WTC11 (cell line): ENCODE results near the gene SERP2. TPM values are rescaled to one million over a fixed set of nuclear protein-coding genes. Genes with fewer than 3 reads are reported as not detected.

Experiments
- ATAC-seq: fragments of 200-7000 bp; cut with Tn5 transposase; 2 replicates; pipeline ENCODE4 v1.10.0; 2021; ENCODE audit warnings: mild to moderate bottlenecking, moderate library complexity
- CTCF ChIA-PET: fragments of 300-600 bp; sonication (Branson Sonifier 250); formaldehyde crosslinking; loops from one replicate; lab custom pipeline; 2021; ENCODE audit warnings: antibody characterized with exemption; lab: Charles Lee
- POLR2A ChIA-PET: fragments of 350-600 bp; sonication (Branson Sonifier 250); formaldehyde crosslinking; loops from one replicate; lab custom pipeline; 2021; ENCODE audit warnings: antibody characterized with exemption; lab: Charles Lee
- DNase-seq: peaks from one replicate; pipeline ENCODE4 v3.0.0; 2021; ENCODE audit warnings: low spot score
- H3K27ac Mint-ChIP-seq: 2 replicates; pipeline ENCODE4 v1.8.0; 2021; ENCODE audit warnings: mixed read lengths
- H3K27me3 Mint-ChIP-seq: 2 replicates; pipeline ENCODE4 v1.8.0; 2021; ENCODE audit warnings: low read depth, mild to moderate bottlenecking, moderate library complexity, mixed read lengths
- H3K36me3 Mint-ChIP-seq: 2 replicates; pipeline ENCODE4 v1.8.0; 2021; ENCODE audit warnings: mixed read lengths
- H3K4me1 Mint-ChIP-seq: 2 replicates; pipeline ENCODE4 v1.8.0; 2022; ENCODE audit warnings: mixed read lengths
- H3K4me3 Mint-ChIP-seq: 2 replicates; pipeline ENCODE4 v1.8.0; 2021; ENCODE audit warnings: mild to moderate bottlenecking, moderate library complexity, mixed read lengths
- H3K9me3 Mint-ChIP-seq: 2 replicates; pipeline ENCODE4 v1.8.0; 2021; ENCODE audit warnings: mixed read lengths
- ATF1 ChIP-seq: sonication (generic); formaldehyde crosslinking; IDR thresholded peaks from 2 replicates; pipeline ENCODE4 v1.8.1; 2023; ENCODE audit warnings: mild to moderate bottlenecking, moderate library complexity, missing genetic modification reagents
- ATF3 ChIP-seq: sonication (generic); formaldehyde crosslinking; conservative IDR thresholded peaks from 2 replicates; pipeline ENCODE4 v1.8.1; 2022; ENCODE audit warnings: mild to moderate bottlenecking, missing genetic modification reagents
- CTCF ChIP-seq: fragments of 200-600 bp; IDR thresholded peaks from 2 replicates; pipeline ENCODE4 v1.8.0; 2022; ENCODE audit warnings: antibody characterized with exemption
- ESRRA ChIP-seq: sonication (generic); formaldehyde crosslinking; IDR thresholded peaks from 2 replicates; pipeline ENCODE4 v1.8.1; 2022; ENCODE audit warnings: mild to moderate bottlenecking, missing genetic modification reagents, borderline replicate concordance
- GTF2I ChIP-seq: fragments of 250-450 bp; sonication (Bioruptor Pico); conservative IDR thresholded peaks from 2 replicates; pipeline ENCODE4 v1.4.0; 2021; ENCODE audit warnings: mild to moderate bottlenecking
- HMGXB4 ChIP-seq: sonication (generic); formaldehyde crosslinking; IDR thresholded peaks from 2 replicates; pipeline ENCODE4 v1.8.1; 2023; ENCODE audit warnings: mild to moderate bottlenecking, moderate library complexity, missing genetic modification reagents
- IRF2 ChIP-seq: sonication (generic); formaldehyde crosslinking; IDR thresholded peaks from 2 replicates; pipeline ENCODE4 v1.8.0; 2022; ENCODE audit warnings: low read depth, missing genetic modification reagents, borderline replicate concordance
- JAZF1 ChIP-seq: fragments of 250-450 bp; sonication (Bioruptor Pico); IDR thresholded peaks from 2 replicates; pipeline ENCODE4 v1.9.0; 2021; ENCODE audit warnings: moderate library complexity, mild to moderate bottlenecking, inconsistent platforms
- JUN ChIP-seq: sonication (generic); formaldehyde crosslinking; IDR thresholded peaks from 2 replicates; pipeline ENCODE4 v1.8.0; 2023; ENCODE audit warnings: mild to moderate bottlenecking, missing genetic modification reagents
- NFE2L1 ChIP-seq: sonication (generic); formaldehyde crosslinking; IDR thresholded peaks from 2 replicates; pipeline ENCODE4 v1.8.1; 2023; ENCODE audit warnings: missing genetic modification reagents
- NR3C1 ChIP-seq: sonication (generic); formaldehyde crosslinking; conservative IDR thresholded peaks from 2 replicates; pipeline ENCODE4 v1.8.1; 2023; ENCODE audit warnings: low read depth, mild to moderate bottlenecking, missing genetic modification reagents
- TEAD4 ChIP-seq: sonication (generic); formaldehyde crosslinking; IDR thresholded peaks from 2 replicates; pipeline ENCODE4 v1.8.0; 2022; ENCODE audit warnings: mild to moderate bottlenecking, missing genetic modification reagents
- TP53 ChIP-seq: sonication (generic); formaldehyde crosslinking; IDR thresholded peaks from 2 replicates; pipeline ENCODE4 v1.8.1; 2023; ENCODE audit warnings: mild to moderate bottlenecking, missing genetic modification reagents
- ZNF138 ChIP-seq: sonication (generic); formaldehyde crosslinking; conservative IDR thresholded peaks from 2 replicates; pipeline ENCODE4 v1.8.1; 2022; ENCODE audit warnings: mild to moderate bottlenecking, moderate library complexity, missing genetic modification reagents
- ZNF423 ChIP-seq: fragments of 250-450 bp; sonication (Bioruptor Pico); IDR thresholded peaks from 2 replicates; pipeline ENCODE4 v2.1.2; 2022; ENCODE audit warnings: mild to moderate bottlenecking, moderate library complexity
- ZNF425 ChIP-seq: fragments of 250-450 bp; sonication (Bioruptor Pico); conservative IDR thresholded peaks from 2 replicates; pipeline ENCODE4 v1.9.0; 2021; ENCODE audit warnings: mild to moderate bottlenecking
- ZNF671 ChIP-seq: fragments of 250-450 bp; sonication (Bioruptor Pico); IDR thresholded peaks from 2 replicates; pipeline ENCODE4 v1.8.0; 2021; ENCODE audit warnings: mild to moderate bottlenecking
- total RNA-seq: library from RNA; stranded (reverse); gene quantifications from 3 replicates; pipeline ENCODE4 v1.2.3, GENCODE V29; 2021
- TF ChIP-seq, protein P1 (sequence below): sonication (generic); formaldehyde crosslinking; IDR thresholded peaks from 2 replicates; pipeline ENCODE4 v1.8.1; 2023; ENCODE audit warnings: mild to moderate bottlenecking, missing genetic modification reagents, borderline replicate concordance
- TF ChIP-seq, protein P2 (sequence below): sonication (generic); formaldehyde crosslinking; IDR thresholded peaks from 2 replicates; pipeline ENCODE4 v1.8.1; 2023; ENCODE audit warnings: mild to moderate bottlenecking, missing genetic modification reagents
- TF ChIP-seq, protein P3 (sequence below): fragments of 250-450 bp; sonication (Bioruptor Pico); IDR thresholded peaks from 2 replicates; pipeline ENCODE4 v1.9.0; 2021; ENCODE audit warnings: mild to moderate bottlenecking

Gene SERP2
- total RNA-seq, 1 experiment from 2014 or later, result 1.2 TPM

GRCh38 chr13:44425815-44426078 is 52.1 kb downstream of the SERP2 start:
- Mint-ChIP-seq H3K27ac (no peak overlapping the region), H3K27me3 (peaks cover 14% of the 10 kb centered on the region), H3K4me1 (peaks cover 14% of the 10 kb centered on the region), H3K4me3 (no peak overlapping the region), H3K9me3 (peaks cover 10% of the 10 kb centered on the region), H3K36me3 (peaks cover 3% of the 10 kb centered on the region; the same call in 1 of the 2 replicates)
- POLR2A ChIA-PET, result interaction anchor here (1.0 to 3.5 kb wide), 2 partner anchors 9 to 11 kb away, joined by 3 to 15 read pairs; no protein-coding TSS in a partner anchor
- TF ChIP-seq, protein P1, sequence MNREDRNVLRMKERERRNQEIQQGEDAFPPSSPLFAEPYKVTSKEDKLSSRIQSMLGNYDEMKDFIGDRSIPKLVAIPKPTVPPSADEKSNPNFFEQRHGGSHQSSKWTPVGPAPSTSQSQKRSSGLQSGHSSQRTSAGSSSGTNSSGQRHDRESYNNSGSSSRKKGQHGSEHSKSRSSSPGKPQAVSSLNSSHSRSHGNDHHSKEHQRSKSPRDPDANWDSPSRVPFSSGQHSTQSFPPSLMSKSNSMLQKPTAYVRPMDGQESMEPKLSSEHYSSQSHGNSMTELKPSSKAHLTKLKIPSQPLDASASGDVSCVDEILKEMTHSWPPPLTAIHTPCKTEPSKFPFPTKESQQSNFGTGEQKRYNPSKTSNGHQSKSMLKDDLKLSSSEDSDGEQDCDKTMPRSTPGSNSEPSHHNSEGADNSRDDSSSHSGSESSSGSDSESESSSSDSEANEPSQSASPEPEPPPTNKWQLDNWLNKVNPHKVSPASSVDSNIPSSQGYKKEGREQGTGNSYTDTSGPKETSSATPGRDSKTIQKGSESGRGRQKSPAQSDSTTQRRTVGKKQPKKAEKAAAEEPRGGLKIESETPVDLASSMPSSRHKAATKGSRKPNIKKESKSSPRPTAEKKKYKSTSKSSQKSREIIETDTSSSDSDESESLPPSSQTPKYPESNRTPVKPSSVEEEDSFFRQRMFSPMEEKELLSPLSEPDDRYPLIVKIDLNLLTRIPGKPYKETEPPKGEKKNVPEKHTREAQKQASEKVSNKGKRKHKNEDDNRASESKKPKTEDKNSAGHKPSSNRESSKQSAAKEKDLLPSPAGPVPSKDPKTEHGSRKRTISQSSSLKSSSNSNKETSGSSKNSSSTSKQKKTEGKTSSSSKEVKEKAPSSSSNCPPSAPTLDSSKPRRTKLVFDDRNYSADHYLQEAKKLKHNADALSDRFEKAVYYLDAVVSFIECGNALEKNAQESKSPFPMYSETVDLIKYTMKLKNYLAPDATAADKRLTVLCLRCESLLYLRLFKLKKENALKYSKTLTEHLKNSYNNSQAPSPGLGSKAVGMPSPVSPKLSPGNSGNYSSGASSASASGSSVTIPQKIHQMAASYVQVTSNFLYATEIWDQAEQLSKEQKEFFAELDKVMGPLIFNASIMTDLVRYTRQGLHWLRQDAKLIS (CRISPR knock-in tag), result no peak
- TF ChIP-seq IRF2 (no peak), CTCF (no peak), JUN (no peak), TEAD4 (no peak), NR3C1 (CRISPR knock-in tag) (no peak), TP53 (CRISPR knock-in tag) (no peak), GTF2I (no peak)
- TF ChIP-seq, protein P2, sequence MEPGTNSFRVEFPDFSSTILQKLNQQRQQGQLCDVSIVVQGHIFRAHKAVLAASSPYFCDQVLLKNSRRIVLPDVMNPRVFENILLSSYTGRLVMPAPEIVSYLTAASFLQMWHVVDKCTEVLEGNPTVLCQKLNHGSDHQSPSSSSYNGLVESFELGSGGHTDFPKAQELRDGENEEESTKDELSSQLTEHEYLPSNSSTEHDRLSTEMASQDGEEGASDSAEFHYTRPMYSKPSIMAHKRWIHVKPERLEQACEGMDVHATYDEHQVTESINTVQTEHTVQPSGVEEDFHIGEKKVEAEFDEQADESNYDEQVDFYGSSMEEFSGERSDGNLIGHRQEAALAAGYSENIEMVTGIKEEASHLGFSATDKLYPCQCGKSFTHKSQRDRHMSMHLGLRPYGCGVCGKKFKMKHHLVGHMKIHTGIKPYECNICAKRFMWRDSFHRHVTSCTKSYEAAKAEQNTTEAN (CRISPR knock-in tag), result no peak
- DNase-seq (no peak), ATAC-seq (no peak)
- CTCF ChIA-PET, result no interaction called here

GRCh38 chr13:44426461-44426860 is 52.8 kb downstream of the SERP2 start:
- Mint-ChIP-seq H3K36me3 (peaks cover 3% of the 10 kb centered on the region; the same call in 1 of the 2 replicates), H3K27me3 (peaks cover 14% of the 10 kb centered on the region), H3K4me1 (peaks cover 12% of the 10 kb centered on the region), H3K9me3 (peaks cover 10% of the 10 kb centered on the region), H3K27ac (no peak overlapping the region), H3K4me3 (no peak overlapping the region)
- ChIA-PET CTCF (interaction anchor here (1.0 kb wide), 1 partner anchor 183 kb away, joined by 3 read pairs; no protein-coding TSS in a partner anchor), POLR2A (interaction anchor here (1.0 to 3.5 kb wide), 2 partner anchors 8 to 10 kb away, joined by 3 to 15 read pairs; no protein-coding TSS in a partner anchor)
- ATAC-seq (no peak), DNase-seq (no peak)
- TF ChIP-seq ZNF425 (CRISPR knock-in tag) (no peak), ZNF423 (CRISPR knock-in tag) (no peak)

GRCh38 chr13:44429311-44429710 is 55.7 kb downstream of the SERP2 start:
- H3K27me3 Mint-ChIP-seq, result no peaks in the 10 kb centered on the region
- DNase-seq (no peak), ATAC-seq (no peak)
- H3K4me3 Mint-ChIP-seq, result no peak overlapping the region
- ChIA-PET POLR2A (no interaction called here), CTCF (no interaction called here)
- H3K9me3 Mint-ChIP-seq, result peaks cover 10% of the 10 kb centered on the region
- peaks cover 19% of the 10 kb centered on the region for H3K36me3 Mint-ChIP-seq
- no peak overlapping the region for H3K27ac Mint-ChIP-seq
- peaks cover 6% of the 10 kb centered on the region for H3K4me1 Mint-ChIP-seq
- TF ChIP-seq ATF3 (no peak), JAZF1 (CRISPR knock-in tag) (no peak), ZNF671 (no peak), HMGXB4 (no peak), NFE2L1 (CRISPR knock-in tag) (no peak), ZNF138 (no peak), ATF1 (CRISPR knock-in tag) (no peak), ESRRA (no peak)
- TF ChIP-seq, protein P3, sequence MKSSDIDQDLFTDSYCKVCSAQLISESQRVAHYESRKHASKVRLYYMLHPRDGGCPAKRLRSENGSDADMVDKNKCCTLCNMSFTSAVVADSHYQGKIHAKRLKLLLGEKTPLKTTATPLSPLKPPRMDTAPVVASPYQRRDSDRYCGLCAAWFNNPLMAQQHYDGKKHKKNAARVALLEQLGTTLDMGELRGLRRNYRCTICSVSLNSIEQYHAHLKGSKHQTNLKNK (CRISPR knock-in tag), result no peak
